NCI-H2171 (cell line): Measurements from ENCODE around the gene UNKL.

Experiments
- DNase-seq: peaks from one replicate; lab custom pipeline; 2025; lab: John Stamatoyannopoulos, UW

The UNKL gene

GRCh38 chr16:1325673-1326371 lies 88.7 kb downstream of the UNKL start:
- no peak for DNase-seq

GRCh38 chr16:1325261-1325660 lies 89.2 kb downstream of the UNKL start:
- no peak for DNase-seq

- DNase-seq = no peak
Observed at GRCh38 chr16:1324286-1324826, 90.1 kb downstream of the UNKL start.

GRCh38 chr16:1323296-1324239 lies 90.9 kb downstream of the UNKL start:
- DNase-seq = no peak

GRCh38 chr16:1322407-1322806 lies 92.1 kb downstream of the UNKL start:
- no peak for DNase-seq

- no peak for DNase-seq
Observed at GRCh38 chr16:1320658-1321240, 93.8 kb downstream of the UNKL start.

GRCh38 chr16:1320097-1320496 lies 94.4 kb downstream of the UNKL start:
- no peak for DNase-seq

- DNase-seq = no peak
Observed at GRCh38 chr16:1319041-1319440, 95.5 kb downstream of the UNKL start.

GRCh38 chr16:1318268-1318545 lies 96.3 kb downstream of the UNKL start:
- DNase-seq = no peak

- DNase-seq = no peak
Observed at GRCh38 chr16:1317479-1318267, 96.8 kb downstream of the UNKL start.

GRCh38 chr16:1316033-1316405 lies 98.5 kb downstream of the UNKL start:
- DNase-seq = no peak

GRCh38 chr16:1315081-1316032 lies 99.1 kb downstream of the UNKL start:
- DNase-seq = no peak

GRCh38 chr16:1314399-1315068 lies 100.0 kb downstream of the UNKL start:
- DNase-seq = no peak

- DNase-seq = no peak
Observed at GRCh38 chr16:1313721-1314369, 100.7 kb downstream of the UNKL start.
